HG02798 (cell line): Measurements from ENCODE around the gene SDHC.
A peak's percentile ranks its signal among the peaks of the same experiment; 100 is the strongest.
"Not testable (repeated sequence)": the region's sequence is repeated elsewhere in the genome, so short reads cannot be mapped to it uniquely, and the experiment has no call there.

Experiments used
- ATAC-seq: cut with Tn5 transposase; IDR thresholded peaks from one replicate; pipeline ENCODE4 v1.9.1; 2021; ENCODE audit warnings: mild to moderate bottlenecking; ENCODE audit not compliant: unreplicated experiment, poor library complexity

Gene SDHC

DNA sequence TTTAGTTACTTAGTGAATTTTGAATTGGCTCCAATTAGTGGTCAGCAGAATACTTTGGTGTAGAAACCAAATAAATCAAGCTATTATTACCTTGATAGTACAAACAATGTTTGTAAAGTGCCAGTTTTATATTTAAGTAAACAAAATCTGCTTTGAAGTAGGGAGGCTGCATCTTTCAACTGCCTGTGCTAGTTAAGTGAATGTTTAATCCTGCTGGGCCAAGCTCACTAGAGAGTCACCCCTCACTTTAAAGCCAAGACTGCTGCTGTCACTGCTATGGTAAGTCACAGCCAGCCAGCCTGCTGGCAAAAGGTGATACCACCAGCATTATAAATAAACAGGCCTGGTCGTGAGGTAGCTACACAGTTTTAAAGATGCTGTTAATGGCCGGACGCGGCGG is 63.8 kb downstream of the SDHC start:
- ATAC-seq = no peak

DNA sequence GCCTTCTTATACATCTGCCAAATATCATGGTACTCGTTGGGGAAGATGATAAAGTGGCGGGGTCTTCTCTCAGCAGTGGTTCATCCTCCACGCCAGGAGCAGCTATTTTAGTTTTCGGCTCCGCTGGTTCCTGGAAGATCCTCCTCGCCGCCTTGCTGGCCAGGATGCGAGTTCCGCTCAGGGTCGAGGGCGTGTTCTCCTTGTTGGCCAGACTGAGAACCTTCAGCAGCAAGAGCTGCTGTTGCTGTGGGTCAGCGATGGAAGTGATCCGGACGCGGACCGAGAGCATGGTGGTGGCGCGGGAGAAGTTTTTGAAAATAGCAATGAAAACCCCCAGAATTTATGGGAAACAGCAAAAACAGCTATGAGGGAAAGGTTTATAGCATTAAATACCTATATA is 64.9 kb downstream of the SDHC start:
- peak; percentile 66 for ATAC-seq

DNA sequence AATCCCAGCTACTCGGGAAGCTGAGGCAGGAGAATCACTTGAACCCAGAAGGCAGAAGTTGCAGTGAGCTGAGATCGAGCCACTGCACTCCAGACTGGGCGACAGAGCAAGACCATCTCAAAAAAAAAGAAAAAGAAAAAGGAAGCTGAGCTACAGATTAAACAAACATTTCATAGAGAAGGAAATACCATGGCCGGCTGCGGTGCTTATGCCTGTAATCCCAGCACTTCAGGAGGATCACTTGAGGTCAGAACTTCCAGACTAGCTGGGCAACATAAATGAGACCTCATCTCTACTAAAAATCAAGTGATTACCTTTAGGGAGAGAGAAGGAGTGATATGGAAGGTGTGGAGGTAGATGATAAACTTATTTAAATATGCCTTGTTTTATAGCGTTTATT is 67.5 kb downstream of the SDHC start:
- no peak for ATAC-seq

DNA sequence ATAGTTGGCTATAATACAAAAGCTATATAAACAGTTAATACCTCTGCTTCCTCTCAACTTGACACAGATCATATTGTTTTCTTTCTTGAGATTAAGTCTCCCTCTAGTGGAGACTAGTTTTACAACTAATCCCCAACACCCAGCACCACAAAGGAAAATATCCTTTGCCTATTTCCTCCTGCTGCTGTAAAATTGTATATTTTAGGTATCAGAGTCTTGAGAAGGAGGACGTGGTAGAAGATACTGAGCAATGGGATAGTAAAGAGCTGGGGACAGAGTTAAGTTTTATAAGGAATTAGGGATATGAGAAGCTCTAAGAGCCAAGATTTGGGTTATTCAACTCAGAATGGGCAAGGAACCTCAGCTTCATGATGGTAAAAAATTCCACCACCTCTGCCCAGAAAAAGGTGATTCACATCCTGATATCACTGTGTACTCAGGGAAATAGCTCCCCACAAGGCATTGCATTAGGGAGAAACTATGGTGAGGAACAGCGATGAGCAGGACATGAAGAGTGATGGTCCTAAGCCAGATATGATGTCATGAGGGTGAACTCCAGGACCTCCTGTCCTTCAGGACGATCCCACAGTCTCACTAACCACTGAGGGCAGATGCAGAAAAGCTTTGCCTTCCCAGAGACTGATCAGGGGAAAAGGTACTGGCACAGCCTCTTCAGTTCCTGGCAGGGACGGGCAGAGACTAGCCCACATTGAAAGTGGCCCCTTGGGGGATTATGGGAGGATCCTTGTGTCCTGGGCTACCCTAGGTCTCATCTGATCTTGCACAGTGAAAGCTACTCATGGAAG is 68.2 kb downstream of the SDHC start:
- ATAC-seq = no peak

DNA sequence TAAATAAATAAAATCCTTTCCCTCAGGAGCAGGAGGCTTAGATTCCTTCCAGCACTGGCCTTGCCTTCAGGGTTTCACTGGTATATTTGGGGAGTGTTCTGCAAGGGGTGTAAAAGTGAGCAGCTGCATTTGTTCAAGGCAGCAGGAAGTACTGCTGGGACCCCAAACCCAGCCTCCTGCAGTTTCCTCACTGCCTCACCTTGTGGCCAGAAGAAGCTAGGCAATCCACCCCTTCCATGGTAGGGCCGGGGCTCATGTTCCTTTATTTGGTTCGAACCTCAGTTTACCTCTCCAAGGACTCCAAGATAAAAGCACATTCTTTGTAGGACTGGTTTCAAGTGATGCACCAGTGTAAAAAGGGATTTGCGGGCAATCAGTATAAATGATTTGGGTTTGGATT is 74.5 kb downstream of the SDHC start:
- no peak for ATAC-seq

DNA sequence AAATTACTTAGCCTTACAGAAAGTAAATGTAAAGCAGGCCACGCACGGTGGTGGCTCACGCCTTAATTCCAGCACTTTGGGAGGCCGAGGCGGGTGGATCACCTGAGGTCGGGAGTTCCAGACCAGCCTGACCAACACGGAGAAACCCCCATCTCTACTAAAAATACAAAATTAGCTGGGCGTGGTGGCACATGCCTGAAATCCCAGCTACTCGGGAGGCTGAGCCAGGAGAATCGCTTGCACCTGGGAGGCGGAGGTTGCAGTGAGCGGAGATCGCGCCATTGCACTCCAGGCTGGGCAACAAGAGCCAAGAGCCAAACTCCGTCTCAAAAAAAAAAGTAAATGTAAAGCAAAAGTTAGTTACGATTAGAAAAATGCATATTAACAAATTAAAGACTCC is 75.0 kb downstream of the SDHC start:
- not testable (repeated sequence) for ATAC-seq

DNA sequence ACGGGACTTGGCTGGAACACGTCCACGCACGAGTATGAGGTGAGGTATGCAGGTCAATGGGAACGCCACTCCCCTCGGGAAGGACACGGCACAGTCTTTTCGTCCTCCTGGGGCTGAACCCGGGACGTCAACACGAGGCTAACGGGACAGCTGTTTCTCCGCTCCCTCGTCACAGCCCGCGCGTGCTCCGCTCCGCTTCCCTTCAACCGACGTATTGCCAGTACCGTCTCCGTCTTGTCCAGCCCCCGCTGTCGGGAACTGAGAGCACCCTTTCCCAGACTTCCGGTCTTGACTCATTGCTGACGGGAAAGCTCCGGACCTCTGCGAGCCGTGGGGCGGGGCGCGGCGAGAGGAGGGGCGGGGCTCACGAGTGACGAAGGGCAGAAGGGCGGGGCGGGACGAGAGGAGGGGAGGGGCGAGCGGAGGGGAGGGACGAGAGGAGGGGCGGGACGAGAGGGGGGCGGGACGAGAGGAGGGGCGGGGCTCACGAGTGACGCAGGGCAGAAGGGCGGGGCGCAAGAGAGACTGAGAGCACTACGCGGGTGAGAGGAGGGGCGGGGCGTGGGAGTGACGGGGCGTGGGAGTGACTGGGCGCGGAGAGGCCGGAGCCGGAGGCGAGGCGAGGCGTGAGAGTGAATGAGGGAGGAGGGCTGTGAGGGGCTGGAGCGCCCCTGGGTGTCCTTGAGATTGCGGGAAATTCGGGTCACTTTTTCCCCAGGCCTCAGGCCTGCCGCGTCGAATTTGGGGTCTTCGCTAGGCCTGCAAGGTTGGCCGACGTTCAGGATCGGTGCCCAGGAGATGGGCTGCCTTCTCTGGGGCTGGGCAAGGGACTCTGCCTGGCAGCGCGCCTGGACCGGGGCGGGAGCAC is 75.7 kb downstream of the SDHC start:
- peak; percentile 91 for ATAC-seq

DNA sequence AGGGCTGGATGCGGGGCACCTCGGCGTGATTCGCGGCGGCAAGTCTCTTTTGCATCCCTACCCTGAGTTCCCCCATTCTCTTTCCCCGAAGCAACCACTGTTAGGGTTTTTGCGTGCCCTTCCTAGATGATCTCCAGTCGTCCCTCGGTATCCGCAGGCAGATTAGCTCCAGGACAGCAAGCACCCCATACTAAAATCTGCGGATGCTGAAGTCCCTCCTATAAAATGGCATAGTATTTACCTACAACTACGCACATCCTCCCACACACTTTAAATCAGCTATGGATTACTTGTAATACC is 76.3 kb downstream of the SDHC start:
- ATAC-seq = no peak

DNA sequence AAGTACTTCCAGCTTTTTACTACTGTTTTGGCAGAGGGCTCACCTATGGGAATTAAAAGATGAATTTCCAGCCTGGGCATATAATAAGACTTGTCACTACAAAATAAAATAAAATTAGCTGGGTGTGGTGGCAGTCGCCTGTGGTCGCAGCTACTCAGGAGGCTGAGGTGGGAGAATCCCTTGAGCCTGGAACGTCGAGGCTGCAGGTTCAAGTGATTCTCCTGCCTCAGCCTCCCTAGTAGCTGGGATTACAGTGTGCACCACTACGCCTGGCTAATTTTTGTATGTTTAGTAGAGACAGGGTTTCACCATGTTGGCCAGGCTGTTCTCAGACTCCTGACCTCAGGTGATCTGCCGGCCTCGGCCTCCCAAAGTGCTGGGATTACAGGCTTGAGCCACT is 77.0 kb downstream of the SDHC start:
- ATAC-seq = not testable (repeated sequence)

DNA sequence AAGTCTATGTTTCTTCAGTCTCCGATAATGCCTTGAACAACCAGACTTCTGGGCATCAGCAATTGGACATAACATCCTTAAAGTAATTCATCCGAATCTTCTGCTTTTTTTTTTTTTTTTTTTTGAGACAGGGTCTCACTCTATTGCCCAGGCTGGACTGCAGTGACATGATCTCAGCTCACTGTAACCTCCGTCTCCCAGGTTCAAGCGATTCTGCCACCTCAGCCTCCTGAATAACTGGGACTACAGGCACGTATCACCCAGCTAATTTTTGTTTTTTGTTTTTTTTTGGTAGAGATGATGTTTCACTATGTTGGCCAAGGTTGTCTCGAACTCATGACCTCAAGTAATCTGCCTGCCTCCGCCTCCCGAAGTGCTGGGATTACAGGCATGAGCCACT is 77.4 kb downstream of the SDHC start:
- ATAC-seq = no peak

DNA sequence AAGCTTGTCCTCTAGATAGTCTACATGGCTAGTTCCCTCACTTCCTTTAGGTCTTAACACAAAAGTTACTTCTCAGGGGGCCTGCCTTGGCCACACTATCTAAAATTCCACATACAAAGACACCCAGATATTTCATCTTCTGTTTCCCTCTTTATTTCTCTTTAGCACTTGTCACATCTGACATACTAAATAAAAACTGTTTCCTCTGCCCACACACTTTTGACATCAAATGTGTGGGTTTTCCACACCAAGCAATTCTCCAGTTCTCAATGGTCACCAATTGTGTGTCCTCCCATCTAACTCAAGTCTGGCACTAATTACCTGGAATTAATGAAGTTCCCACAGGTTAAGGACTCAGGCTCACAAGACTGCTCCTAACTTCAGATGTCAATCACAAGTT is 79.0 kb downstream of the SDHC start:
- no peak for ATAC-seq

DNA sequence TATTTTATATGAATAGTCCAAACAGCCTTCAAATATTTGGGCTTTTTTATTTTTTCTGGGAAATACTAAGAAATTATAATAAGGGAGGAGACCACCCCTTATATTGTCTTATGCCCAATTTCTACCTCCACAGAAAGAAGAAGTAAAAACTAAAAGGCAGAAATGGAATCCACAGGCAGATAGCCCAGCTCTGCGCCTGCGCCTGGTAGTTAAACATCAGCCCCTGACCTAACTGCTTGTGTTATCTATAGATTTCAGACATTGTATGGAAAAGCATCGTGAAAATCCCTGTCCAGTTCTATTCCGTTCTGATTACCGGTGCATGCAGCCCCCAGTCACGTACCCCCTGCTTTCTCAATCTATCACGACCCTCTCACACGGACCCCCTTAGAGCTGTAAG is 82.9 kb downstream of the SDHC start:
- ATAC-seq = not testable (repeated sequence)

DNA sequence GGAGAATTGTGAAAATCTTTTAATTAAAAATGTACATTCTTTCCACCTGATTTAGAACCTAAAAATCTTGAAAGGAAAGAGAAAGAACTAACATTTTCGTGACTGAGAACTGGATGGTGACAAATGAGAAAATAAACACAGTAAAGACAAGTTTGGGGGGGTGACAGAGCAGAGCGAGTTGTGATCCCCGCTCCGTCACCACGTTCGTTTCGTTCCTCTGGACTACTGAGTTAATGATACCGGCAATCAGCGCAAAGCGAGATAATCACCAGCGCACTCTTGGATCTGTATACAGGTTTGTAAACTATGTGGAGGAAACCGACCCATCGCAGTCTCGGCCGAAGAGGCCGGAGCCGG is 84.7 kb downstream of the SDHC start:
- ATAC-seq = no peak

DNA sequence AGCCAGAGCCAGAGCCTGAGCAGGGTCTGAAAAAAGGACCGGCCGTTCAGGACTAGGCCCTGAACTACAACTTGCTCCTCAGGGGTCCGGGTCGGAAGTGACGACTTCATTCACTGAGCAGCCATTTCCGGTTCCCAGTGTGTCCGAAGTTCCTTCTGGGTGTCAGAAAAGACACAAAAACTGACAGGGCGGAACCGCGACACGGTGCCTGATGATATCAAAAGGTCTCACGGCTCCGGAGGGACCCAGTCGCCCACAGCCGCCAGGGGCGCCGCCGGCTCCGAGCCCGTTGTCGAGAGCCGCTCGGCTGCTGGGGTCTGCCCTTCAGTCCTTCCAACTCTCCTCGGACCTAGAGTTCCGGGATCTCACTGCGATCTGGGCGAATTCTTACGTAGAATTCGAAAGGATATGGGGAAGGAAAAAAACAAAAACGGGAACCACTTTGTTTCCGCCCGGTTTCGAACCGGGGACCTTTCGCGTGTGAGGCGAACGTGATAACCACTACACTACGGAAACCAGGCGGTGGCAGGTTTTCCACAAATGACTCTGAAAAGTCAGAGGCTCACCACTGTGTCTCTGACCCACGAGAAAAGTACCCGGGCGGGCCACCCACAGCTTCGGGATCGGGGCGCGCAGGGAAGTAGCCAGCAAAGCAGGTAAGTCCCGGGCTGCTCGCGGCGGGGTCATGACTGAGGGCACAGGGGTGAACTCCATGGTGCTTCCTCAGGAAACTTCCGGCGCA is 85.2 kb downstream of the SDHC start:
- peak; percentile 82 for ATAC-seq

DNA sequence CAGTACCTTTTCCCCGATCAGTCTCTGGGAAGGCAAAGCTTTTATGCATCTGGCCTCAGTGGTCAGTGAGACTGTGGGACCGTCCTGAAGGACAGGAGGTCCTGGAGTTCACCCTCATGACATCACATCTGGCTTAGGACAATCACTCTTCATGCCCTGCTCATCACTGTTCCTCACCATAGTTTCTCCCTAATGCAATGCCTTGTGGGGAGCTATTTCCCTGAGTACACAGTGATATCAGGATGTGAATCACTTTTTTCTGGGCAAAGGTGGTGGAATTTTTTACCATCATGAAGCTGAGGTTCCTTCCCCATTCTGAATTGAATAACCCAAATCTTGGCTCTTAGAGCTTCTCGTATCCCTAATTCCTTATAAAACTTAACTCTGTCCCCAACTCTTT is 88.3 kb downstream of the SDHC start:
- ATAC-seq = no peak

DNA sequence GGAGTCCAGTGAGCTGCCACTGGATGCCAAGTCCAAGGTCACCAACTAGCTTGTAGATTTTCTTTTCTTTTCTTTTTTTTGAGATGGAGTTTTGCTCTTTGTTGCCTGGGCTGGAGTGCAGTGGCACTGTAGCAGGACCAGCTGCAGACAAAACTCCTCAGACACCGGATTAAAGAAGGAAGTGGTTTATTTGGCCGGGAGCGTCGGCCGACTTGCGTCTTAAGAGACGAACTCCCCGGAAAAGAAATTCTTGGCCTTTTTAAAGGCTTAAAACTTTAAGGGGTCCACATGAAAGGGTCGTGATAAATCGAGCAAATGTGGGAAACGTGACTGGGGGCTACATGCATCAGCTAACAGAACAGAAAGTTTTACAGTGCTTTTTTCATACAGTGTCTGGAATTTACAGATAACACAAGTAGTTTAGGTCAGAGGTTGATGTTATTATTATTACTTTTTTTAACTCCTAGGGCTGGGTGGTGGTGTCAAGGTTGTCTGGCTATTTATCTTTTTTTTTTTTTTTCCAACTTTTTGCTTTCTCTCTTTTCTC is 89.9 kb downstream of the SDHC start:
- no peak for ATAC-seq

DNA sequence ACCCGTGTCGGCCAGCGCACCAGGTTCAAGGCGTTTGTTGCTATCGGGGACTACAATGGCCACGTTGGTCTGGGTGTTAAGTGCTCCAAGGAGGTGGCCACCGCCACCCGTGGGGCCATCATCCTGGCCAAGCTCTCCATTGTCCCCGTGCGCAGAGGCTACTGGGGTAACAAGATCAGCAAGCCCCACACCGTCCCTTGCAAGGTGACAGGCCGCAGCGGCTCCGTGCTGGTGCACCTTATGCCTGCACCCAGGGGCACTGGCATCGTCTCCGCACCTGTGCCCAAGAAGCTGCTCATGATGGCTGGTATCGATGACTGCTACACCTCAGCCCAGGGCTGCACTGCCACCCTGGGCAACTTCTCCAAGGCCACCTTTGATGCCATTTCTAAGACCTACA is 92.4 kb downstream of the SDHC start:
- ATAC-seq = not testable (repeated sequence)

DNA sequence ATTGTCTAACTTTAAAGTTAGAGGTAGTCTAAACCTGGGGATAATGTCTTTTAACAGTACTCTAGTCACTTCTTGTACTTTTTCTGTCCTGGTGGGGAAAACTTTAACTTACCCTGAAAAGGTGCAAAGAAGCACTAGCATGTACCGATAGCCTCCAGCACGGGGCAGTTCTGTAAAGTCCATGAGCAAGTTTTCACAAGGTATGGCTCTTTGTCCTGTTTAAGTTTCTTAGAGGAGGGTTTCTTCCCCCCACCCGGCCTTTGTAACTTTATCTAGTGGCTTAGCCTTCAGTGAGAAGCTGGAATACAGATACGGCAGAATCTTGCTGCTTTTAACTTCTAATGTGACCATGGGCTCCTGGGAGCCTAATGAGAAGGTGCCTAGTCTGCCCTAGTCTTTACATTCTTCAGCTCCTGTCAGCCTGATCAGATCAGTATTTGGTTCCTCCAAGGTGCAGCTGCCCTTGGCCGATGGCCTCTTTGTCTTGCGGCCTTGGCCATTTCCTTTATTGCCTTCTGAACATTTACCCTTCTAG is 93.3 kb downstream of the SDHC start:
- no peak for ATAC-seq

DNA sequence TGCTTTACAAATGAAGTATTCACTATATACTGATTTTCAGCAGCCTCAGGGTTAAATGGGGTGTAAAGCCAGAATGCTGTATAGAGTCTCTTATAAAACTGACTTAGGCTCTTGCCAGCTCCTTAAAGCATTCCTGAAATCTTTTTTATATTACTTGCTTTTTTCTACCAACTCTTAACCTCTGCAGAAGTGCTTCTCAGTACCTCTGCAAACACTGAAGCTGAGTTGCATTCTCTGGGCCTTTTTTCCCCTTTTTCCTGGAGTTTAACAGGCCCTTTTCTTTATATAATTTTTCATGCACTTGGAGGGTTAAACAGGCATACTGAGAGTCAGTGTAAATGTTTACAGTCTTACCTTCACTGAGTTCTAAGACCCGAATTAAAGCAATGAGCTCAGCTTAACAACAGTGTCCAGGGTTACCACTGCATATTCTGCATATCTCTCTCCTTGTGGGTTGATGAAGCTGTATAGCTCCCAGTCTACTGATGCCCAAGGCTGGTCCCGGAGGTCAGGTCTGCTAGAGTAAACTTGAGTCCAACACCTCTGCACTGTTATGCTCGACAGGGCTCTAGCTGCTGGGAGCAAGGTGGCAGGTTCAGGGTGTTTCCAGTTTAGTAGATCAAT is 94.4 kb downstream of the SDHC start:
- ATAC-seq = no peak
